Heart left ventricle (tissue), 13 donors: ENCODE data around the gene PACSIN2.

Experiments
- POLR2A ChIP-seq, 2 donors: fragments of 450-650 bp; IDR thresholded peaks; one replicate each; pipeline ENCODE4 v1.6.1; 2017; ENCODE audit warnings: antibody characterized with exemption in 2 of 2, mild to moderate bottlenecking in 2 of 2, moderate library complexity in 2 of 2
- TF ChIP-seq, protein P1 (sequence below), 12 donors: fragments of 200-600 bp; sonication (generic) in 4 of 12; IDR thresholded peaks; one replicate each; pipeline versions ENCODE4 v1.5.0 to v1.8.0; 2018 to 2022; ENCODE audit warnings: antibody characterized with exemption in 12 of 12, mild to moderate bottlenecking in 5 of 12
- donor health status: ischemic (EF 13 %, LVEDD 7.1; RV severe dilation, severe dysfunction).
- donor health status: DM: no; HTN: yes; CAD: no.
- donor health status: DM: no; HTN: no; CAD: no.
- donor health status: ischemic (EF 25% LVEDD 6.9; RV normal size, moderate dysfunction).
- donor health status: ischemic (EF 25% LVEDD 5.7; RV mildly dilated, moderate dysfunction).
- donor health status: ischemic (EF 35%, LVEDD 5.7; RV mildly dilated, moderate dysfunction).
- donor health status: nonischemic (EF 11% LVEDD 7.7; RV severe dilation, severe dysfunction).
- donor health status: DM: yes; HTN: yes; CAD: no.
- donor health status: PGD.
- donor health status: ischemic (EF 29% LVEDD 5.4; RV normal size, mild dysfunction).
- donor health status: nonischemic (EF 23%, LVEDD 6.1; RV moderate dilation, normal function).

DNA sequence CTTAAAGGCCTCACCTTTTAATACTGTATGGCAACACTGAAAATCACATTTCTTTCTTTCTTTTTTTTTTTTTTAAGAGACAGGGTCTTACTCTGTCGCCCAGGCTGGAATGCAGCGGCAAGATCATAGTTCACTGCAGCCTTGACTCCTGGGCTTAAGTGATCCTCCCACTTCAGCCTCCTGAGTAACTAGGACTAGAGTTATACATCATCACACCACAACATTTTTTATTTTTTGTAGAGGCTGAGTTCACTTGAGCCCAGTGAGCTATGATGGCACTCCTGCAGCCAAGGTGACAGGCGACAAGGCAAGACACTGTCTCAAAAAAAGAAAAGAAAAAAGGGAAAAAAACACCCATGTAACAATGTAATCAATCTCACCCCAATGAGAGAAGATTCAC, 167.8 kb downstream of the PACSIN2 start:
- TF ChIP-seq, protein P1, sequence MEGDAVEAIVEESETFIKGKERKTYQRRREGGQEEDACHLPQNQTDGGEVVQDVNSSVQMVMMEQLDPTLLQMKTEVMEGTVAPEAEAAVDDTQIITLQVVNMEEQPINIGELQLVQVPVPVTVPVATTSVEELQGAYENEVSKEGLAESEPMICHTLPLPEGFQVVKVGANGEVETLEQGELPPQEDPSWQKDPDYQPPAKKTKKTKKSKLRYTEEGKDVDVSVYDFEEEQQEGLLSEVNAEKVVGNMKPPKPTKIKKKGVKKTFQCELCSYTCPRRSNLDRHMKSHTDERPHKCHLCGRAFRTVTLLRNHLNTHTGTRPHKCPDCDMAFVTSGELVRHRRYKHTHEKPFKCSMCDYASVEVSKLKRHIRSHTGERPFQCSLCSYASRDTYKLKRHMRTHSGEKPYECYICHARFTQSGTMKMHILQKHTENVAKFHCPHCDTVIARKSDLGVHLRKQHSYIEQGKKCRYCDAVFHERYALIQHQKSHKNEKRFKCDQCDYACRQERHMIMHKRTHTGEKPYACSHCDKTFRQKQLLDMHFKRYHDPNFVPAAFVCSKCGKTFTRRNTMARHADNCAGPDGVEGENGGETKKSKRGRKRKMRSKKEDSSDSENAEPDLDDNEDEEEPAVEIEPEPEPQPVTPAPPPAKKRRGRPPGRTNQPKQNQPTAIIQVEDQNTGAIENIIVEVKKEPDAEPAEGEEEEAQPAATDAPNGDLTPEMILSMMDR (IDR thresholded peaks at IDR 0.05) = no peak
- no peak for TF ChIP-seq POLR2A (IDR thresholded peaks at IDR 0.05)
